H1 (cell line): ENCODE results near the gene NEURL1B. TPM values are rescaled to one million over a fixed set of nuclear protein-coding genes. Genes with fewer than 3 reads are reported as not detected.

Source experiments
- CTCF ChIA-PET: fragments of 300-600 bp; sonication (Branson Sonifier 250); formaldehyde crosslinking; loops from one replicate; lab custom pipeline; 2021; ENCODE audit not compliant: partially characterized antibody; lab: Charles Lee
- POLR2A ChIA-PET: fragments of 300-600 bp; sonication (Branson Sonifier 250); formaldehyde crosslinking; loops from one replicate; lab custom pipeline; 2021; ENCODE audit warnings: inconsistent platforms; ENCODE audit not compliant: partially characterized antibody; lab: Charles Lee
- DNase-seq, 2 experiments: peaks; one replicate each; pipeline versions ENCODE4 v3.0.0 to v3.0.0-alpha.2; 2010 to 2022; ENCODE audit warnings: low spot score in 2 of 2, low read depth in 1 of 2, mixed read lengths in 1 of 2
- FAIRE-seq: peaks from 2 replicates; lab custom pipeline; 2011; peaks lifted over from hg19 to GRCh38; lab: Jason Lieb, UNC
- H2AFZ ChIP-seq: 2 replicates; pipeline ENCODE4 v1.8.1; 2012; ENCODE audit warnings: low read length, inconsistent platforms
- H2AK5ac ChIP-seq: 2 replicates; pipeline ENCODE4 v1.6.1; 2013; ENCODE audit warnings: low read depth, low read length
- H2BK120ac ChIP-seq: replicated peaks from 2 replicates; pipeline ENCODE3; 2013; ENCODE audit warnings: low read depth, low read length, inconsistent platforms
- H2BK12ac ChIP-seq: 2 replicates; pipeline ENCODE4 v1.6.1; 2013; ENCODE audit warnings: low read depth, low read length
- H2BK15ac ChIP-seq: 2 replicates; pipeline ENCODE4 v1.6.1; 2013; ENCODE audit warnings: low read length
- H2BK20ac ChIP-seq: 2 replicates; pipeline ENCODE4 v1.6.1; 2013; ENCODE audit warnings: low read length
- H2BK5ac ChIP-seq: 2 replicates; pipeline ENCODE4 v1.6.1; 2013; ENCODE audit warnings: low read depth, low read length
- H3K14ac ChIP-seq: 2 replicates; pipeline ENCODE4 v1.6.1; 2013; ENCODE audit warnings: inconsistent platforms; ENCODE audit not compliant: insufficient read length
- H3K18ac ChIP-seq: 2 replicates; pipeline ENCODE4 v1.6.1; 2013; ENCODE audit warnings: low read length; ENCODE audit errors: extremely low read depth
- H3K23ac ChIP-seq: 2 replicates; pipeline ENCODE4 v1.6.1; 2013; ENCODE audit warnings: inconsistent platforms; ENCODE audit not compliant: insufficient read length
- H3K23me2 ChIP-seq: 2 replicates; pipeline ENCODE4 v1.6.1; 2013; ENCODE audit warnings: low read depth, low read length
- H3K27ac ChIP-seq: 2 replicates; pipeline ENCODE4 v1.6.1; 2011; ENCODE audit warnings: low read depth, low read length, inconsistent platforms
- H3K27me3 ChIP-seq, 4 experiments: replicated peaks in 1 of 4; 1 replicate in 1 of 4; 2 replicates in 3 of 4; pipeline versions ENCODE4 v1.6.1 to v1.8.1; 2011 to 2013; ENCODE audit warnings: low read length in 3 of 4, mild to moderate bottlenecking in 3 of 4, inconsistent platforms in 2 of 4, mixed read lengths in 2 of 4, moderate library complexity in 1 of 4; ENCODE audit not compliant: control insufficient read depth in 3 of 4, insufficient read depth in 3 of 4; ENCODE audit errors: extremely low read depth in 1 of 4
- H3K36me3 ChIP-seq, 4 experiments: 2 replicates each; pipeline versions ENCODE4 v1.6.1 to v1.8.1; 2011 to 2013; ENCODE audit warnings: mild to moderate bottlenecking in 4 of 4, low read length in 3 of 4, moderate library complexity in 2 of 4, control low read depth in 1 of 4, inconsistent platforms in 1 of 4; ENCODE audit not compliant: insufficient read depth in 4 of 4, control insufficient read depth in 2 of 4
- H3K4ac ChIP-seq: replicated peaks from 2 replicates; pipeline ENCODE3; 2013; ENCODE audit warnings: low read length, low read depth, mixed read lengths, inconsistent platforms; ENCODE audit not compliant: insufficient read length
- H3K4me1 ChIP-seq, 4 experiments: replicated peaks in 1 of 4; 1 replicate in 1 of 4; 2 replicates in 3 of 4; pipeline versions ENCODE4 v1.6.1 to v1.8.1; 2011 to 2013; ENCODE audit warnings: low read length in 3 of 4, inconsistent platforms in 2 of 4, mixed read lengths in 1 of 4; ENCODE audit not compliant: insufficient read depth in 4 of 4, control insufficient read depth in 3 of 4
- H3K4me2 ChIP-seq, 2 experiments: 2 replicates each; pipeline versions ENCODE4 v1.6.1 to v1.8.1; 2011 to 2013; ENCODE audit warnings: low read depth in 2 of 2, low read length in 2 of 2, control low read depth in 1 of 2, inconsistent platforms in 1 of 2, mild to moderate bottlenecking in 1 of 2; ENCODE audit not compliant: insufficient read depth in 1 of 2
- H3K4me3 ChIP-seq, 4 experiments: fragments of 200-600, 300-600 bp in 1 of 4; sonication (generic), shearing (Covaris generic), sonication (Bioruptor Twin) in 1 of 4; 2 replicates each; pipeline versions ENCODE4 v1.5.1 to v1.8.1; 2011 to 2016; ENCODE audit warnings: low read length in 4 of 4, low read depth in 3 of 4, control low read depth in 2 of 4, inconsistent platforms in 2 of 4, mild to moderate bottlenecking in 2 of 4, mixed read lengths in 1 of 4, moderate library complexity in 1 of 4; ENCODE audit not compliant: insufficient read depth in 2 of 4; ENCODE audit errors: extremely low read depth in 1 of 4
- H3K56ac ChIP-seq: replicated peaks from 2 replicates; pipeline ENCODE3; 2013; ENCODE audit warnings: low read depth, mild to moderate bottlenecking, mixed read lengths, low read length, inconsistent platforms; ENCODE audit not compliant: insufficient read length
- H3K79me1 ChIP-seq: 2 replicates; pipeline ENCODE4 v1.6.1; 2013; ENCODE audit warnings: low read depth, low read length, control low read depth
- H3K79me2 ChIP-seq, 2 experiments: 2 replicates each; pipeline versions ENCODE4 v1.6.1 to v1.8.1; 2012 to 2013; ENCODE audit warnings: low read length in 2 of 2, mild to moderate bottlenecking in 2 of 2, inconsistent platforms in 1 of 2; ENCODE audit not compliant: insufficient read depth in 2 of 2, control insufficient read depth in 1 of 2
- H3K9ac ChIP-seq, 4 experiments: replicated peaks in 1 of 4; 1 replicate in 1 of 4; 2 replicates in 3 of 4; pipeline versions ENCODE4 v1.6.1 to v1.8.1; 2011 to 2013; ENCODE audit warnings: low read depth in 3 of 4, low read length in 3 of 4, control low read depth in 2 of 4, mild to moderate bottlenecking in 2 of 4, moderate library complexity in 2 of 4, inconsistent platforms in 1 of 4; ENCODE audit errors: extremely low read depth in 1 of 4
- H3K9me3 ChIP-seq, 2 experiments: 2 replicates each; pipeline versions ENCODE4 v1.6.1 to v1.8.1; 2012 to 2013; ENCODE audit warnings: mild to moderate bottlenecking in 2 of 2, moderate library complexity in 2 of 2, control low read depth in 1 of 2, inconsistent platforms in 1 of 2, low read depth in 1 of 2, low read length in 1 of 2, mixed read lengths in 1 of 2; ENCODE audit not compliant: insufficient read depth in 2 of 2
- H4K20me1 ChIP-seq, 2 experiments: replicated peaks in 1 of 2; 2 replicates each; pipeline versions ENCODE3 to v1.8.1; 2011 to 2013; ENCODE audit warnings: inconsistent platforms in 2 of 2, low read length in 2 of 2, mild to moderate bottlenecking in 1 of 2; ENCODE audit not compliant: insufficient read depth in 2 of 2, control insufficient read depth in 1 of 2
- H4K5ac ChIP-seq: 2 replicates; pipeline ENCODE4 v1.6.1; 2013; ENCODE audit warnings: low read length, low read depth, mixed read lengths, inconsistent platforms; ENCODE audit not compliant: insufficient read length
- H4K8ac ChIP-seq: 2 replicates; pipeline ENCODE4 v1.8.0; 2013; ENCODE audit warnings: mild to moderate bottlenecking, moderate library complexity, low read length, inconsistent platforms; ENCODE audit not compliant: insufficient read depth; ENCODE audit errors: extremely low read depth
- H4K91ac ChIP-seq: replicated peaks from 2 replicates; pipeline ENCODE3; 2013; ENCODE audit warnings: low read length, mixed read lengths, inconsistent platforms; ENCODE audit not compliant: insufficient read length
- ATF2 ChIP-seq: IDR thresholded peaks from 2 replicates; pipeline ENCODE4 v1.6.1; 2012; ENCODE audit warnings: low read length, inconsistent platforms
- CHD2 ChIP-seq: IDR thresholded peaks from 2 replicates; pipeline ENCODE4 v1.6.1; 2012; ENCODE audit warnings: low read length, improper control_type of control experiment
- JUND ChIP-seq: IDR thresholded peaks from 2 replicates; pipeline ENCODE4 v1.6.1; 2011; ENCODE audit warnings: mild to moderate bottlenecking, improper control_type of control experiment, low read length
- RFX5 ChIP-seq: IDR thresholded peaks from 2 replicates; pipeline ENCODE4 v1.6.1; 2011; ENCODE audit warnings: low read depth, low read length, improper control_type of control experiment, borderline replicate concordance
- SIX5 ChIP-seq: IDR thresholded peaks from 2 replicates; pipeline ENCODE4 v1.6.1; 2011; ENCODE audit warnings: mild to moderate bottlenecking, low read depth, low read length
- WGBS, 2 experiments: shearing (Covaris generic) in 1 of 2; methylation state at CpG; one replicate each; pipeline versions ENCODE4 v1.1.6 to v1.1.7; 2013 to 2015; ENCODE audit warnings: low lambda C conversion rate in 2 of 2, mixed read lengths in 2 of 2, inconsistent platforms in 1 of 2, low coverage in 1 of 2, missing lambda C conversion rate in 1 of 2; ENCODE audit not compliant: insufficient replicate concordance in 2 of 2, insufficient coverage in 1 of 2, insufficient read length in 1 of 2; ENCODE audit errors: extremely low coverage in 1 of 2, missing lambda C conversion rate in 1 of 2; 5-methylcytosine and 5-hydroxymethylcytosine counted together
- polyA plus RNA-seq, 7 experiments: library from polyadenylated mRNA; depleted of rRNA in 3 of 7; stranded (reverse) in 5 of 7; unstranded in 2 of 7; fragments of >200 nt in 5 of 7; fragments of 200-250 nt in 2 of 7; gene quantifications; 1 replicate in 5 of 7; 2 replicates in 1 of 7; 4 replicates in 1 of 7; pipeline versions ENCODE4 v1.2.1 to v1.2.3, GENCODE V29; 2011 to 2013; ENCODE audit warnings: missing spikeins in 2 of 7, mixed read lengths in 2 of 7
- total RNA-seq: library from RNA; stranded (reverse); fragmentation: NEBNext Ultra II Directional; extraction: Animal tissue kit (Norgen Biotek cat#: 25700); gene quantifications from 2 replicates; pipeline ENCODE4 v1.2.1, GENCODE V29; 2021

The NEURL1B gene
- total and polyA plus RNA-seq, 2 of the 8 experiments (the other 6 are each of a cell fraction or from before 2014, with no cell fraction given): 3.3 to 6.1 TPM

GRCh38 chr5:172647352-172648012, 6.4 kb downstream of the NEURL1B start:
- Histone ChIP-seq H3K4me3 (no peak overlapping the region), H3K36me3 (no peaks in the 10 kb centered on the region), H2BK120ac (no peak overlapping the region), H2BK20ac (no peak overlapping the region), H2BK12ac (peak overlapping the region; percentile 27; the same call in 1 of the 2 replicates), H3K4ac (no peak overlapping the region), H3K23me2 (no peaks in the 10 kb centered on the region), H2AFZ (no peak overlapping the region), H2BK15ac (no peak overlapping the region), H3K27ac (no peak overlapping the region), H3K18ac (no peak overlapping the region), H3K23ac (no peak overlapping the region), H3K79me1 (no peaks in the 10 kb centered on the region), H4K91ac (no peak overlapping the region), H3K14ac (no peak overlapping the region), H4K8ac (no peak overlapping the region), H4K20me1 (peaks cover 0 to 8% of the 10 kb centered on the region in 2 experiments), H3K56ac (no peak overlapping the region), H3K27me3 (peaks cover 0 to 5% (median 3%) of the 10 kb centered on the region in 4 experiments; a peak in 4 of 7 replicates), H3K4me2 (no peak overlapping the region), H2BK5ac (no peak overlapping the region), H3K9ac (no peak overlapping the region), H3K79me2 (no peaks in the 10 kb centered on the region), H2AK5ac (no peak overlapping the region)
- 84% methylated on average over 9 of the region's 11 CpGs; no CpG with 5 or more reads in 1 of the 2 experiments for WGBS, 2 experiments
- ChIA-PET POLR2A (interaction anchor here (0.7 to 1.2 kb wide), 3 partner anchors 13 to 37 kb away, joined by 3 to 4 read pairs (median 3); no protein-coding TSS in a partner anchor), CTCF (interaction anchor here (0.5 to 12.3 kb wide), 17 partner anchors 10 to 324 kb away, joined by 3 to 164 read pairs (median 4); no protein-coding TSS in a partner anchor)
- FAIRE-seq: no peak
- no peak for DNase-seq
- TF ChIP-seq RFX5 (no peak), ATF2 (no peak), SIX5 (no peak), JUND (no peak), CHD2 (no peak)
- TF ChIP-seq, all 59 proteins: peak for 0
- Histone ChIP-seq H4K5ac (no peak overlapping the region), H3K4me1 (peaks cover 4 to 24% (median 7%) of the 10 kb centered on the region in 4 experiments; a peak in 6 of 7 replicates), H3K9me3 (no peaks in the 10 kb centered on the region)
